Measurements from ENCODE around the gene HNRNPM. TPM values are rescaled to one million over a fixed set of nuclear protein-coding genes. Genes with fewer than 3 reads are reported as not detected.
A peak's percentile ranks its signal among the peaks of the same experiment; 100 is the strongest.

Gene HNRNPM
- total RNA-seq, 1 donor from 2014 or later, result 320 TPM

GRCh38 chr19:8469613-8470368 lies 25.0 kb downstream of the HNRNPM start:
- peak overlapping the region; percentile 86 for H3K27ac Mint-ChIP-seq
- H3K4me3 Mint-ChIP-seq (ENCODE audit: low read depth), result no peak overlapping the region
- no peaks in the 10 kb centered on the region for H3K27me3 Mint-ChIP-seq
- no peak for TF ChIP-seq CTCF (IDR thresholded peaks at IDR 0.05; ENCODE audit: unreplicated experiment)
- no peak for DNase-seq (ENCODE audit: low spot score, unreplicated experiment)
- peaks cover 16% of the 10 kb centered on the region for H3K4me1 Mint-ChIP-seq (ENCODE audit: low read depth)
- H3K9me3 Mint-ChIP-seq (ENCODE audit: low read depth), result no peaks in the 10 kb centered on the region
- H3K36me3 Mint-ChIP-seq (ENCODE audit: insufficient read depth), result peaks cover 61% of the 10 kb centered on the region

GRCh38 chr19:8473648-8474476 lies 29.1 kb downstream of the HNRNPM start:
- Mint-ChIP-seq H3K36me3 (ENCODE audit: insufficient read depth) (peaks cover 49% of the 10 kb centered on the region), H3K4me3 (ENCODE audit: low read depth) (no peak overlapping the region), H3K4me1 (ENCODE audit: low read depth) (peaks cover 13% of the 10 kb centered on the region), H3K9me3 (ENCODE audit: low read depth) (no peaks in the 10 kb centered on the region), H3K27me3 (no peaks in the 10 kb centered on the region), H3K27ac (no peak overlapping the region)
- no peak for DNase-seq (ENCODE audit: low spot score, unreplicated experiment)
- no peak for TF ChIP-seq CTCF (IDR thresholded peaks at IDR 0.05; ENCODE audit: unreplicated experiment)

GRCh38 chr19:8475005-8475404 lies 30.2 kb downstream of the HNRNPM start:
- H3K36me3 Mint-ChIP-seq (ENCODE audit: insufficient read depth), result peaks cover 37% of the 10 kb centered on the region
- no peak overlapping the region for H3K4me3 Mint-ChIP-seq (ENCODE audit: low read depth)
- no peak for TF ChIP-seq CTCF (IDR thresholded peaks at IDR 0.05; ENCODE audit: unreplicated experiment)
- H3K9me3 Mint-ChIP-seq (ENCODE audit: low read depth), result no peaks in the 10 kb centered on the region
- H3K27ac Mint-ChIP-seq, result no peak overlapping the region
- no peak for DNase-seq (ENCODE audit: low spot score, unreplicated experiment)
- no peaks in the 10 kb centered on the region for H3K27me3 Mint-ChIP-seq
- peaks cover 3% of the 10 kb centered on the region for H3K4me1 Mint-ChIP-seq (ENCODE audit: low read depth)

- H3K36me3 Mint-ChIP-seq (ENCODE audit: insufficient read depth), result peaks cover 28% of the 10 kb centered on the region
Observed at GRCh38 chr19:8476524-8476923, 31.7 kb downstream of the HNRNPM start.

More at GRCh38 chr19:8476524-8476923, 31.7 kb downstream of the HNRNPM start:
- no peak for TF ChIP-seq CTCF (IDR thresholded peaks at IDR 0.05; ENCODE audit: unreplicated experiment)
- Mint-ChIP-seq H3K27ac (no peak overlapping the region), H3K27me3 (no peaks in the 10 kb centered on the region), H3K4me3 (ENCODE audit: low read depth) (no peak overlapping the region), H3K9me3 (ENCODE audit: low read depth) (no peaks in the 10 kb centered on the region), H3K4me1 (ENCODE audit: low read depth) (peaks cover 5% of the 10 kb centered on the region)
- no peak for DNase-seq (ENCODE audit: low spot score, unreplicated experiment)

Data from progenitor cell of endocrine pancreas (in vitro differentiated cells).